Activated CD8-positive, alpha-beta memory T cell treated with anti-CD3 and anti-CD28 coated beads, Interleukin-2, amount 50 U/mL, for 4 hours (primary cell): ENCODE data around the gene KLK7.

ENCODE experiments used
- DNase-seq: peaks from one replicate; pipeline ENCODE4 v3.0.0-alpha.2; 2020

The KLK7 gene

DNA sequence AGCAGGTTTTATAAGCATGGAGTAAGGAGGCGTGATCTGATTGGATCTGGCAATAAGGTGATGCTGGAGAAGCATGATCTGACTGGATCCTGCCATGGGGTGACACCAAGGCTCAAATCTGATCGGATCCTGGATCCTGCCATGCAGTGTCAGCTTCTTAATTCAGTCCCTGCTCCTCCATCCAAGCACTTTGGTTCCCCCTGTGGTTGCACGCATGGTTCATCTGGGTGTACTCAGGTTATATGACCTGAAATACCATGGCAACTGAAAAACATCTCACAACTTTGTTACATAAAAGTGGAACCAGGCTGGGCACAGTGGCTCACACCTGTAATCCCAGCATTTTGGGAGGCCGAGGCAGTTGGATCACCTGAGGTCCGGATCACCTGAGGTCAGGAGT, 54.9 kb downstream of the KLK7 start:
- DNase-seq: no peak
